Colonic mucosa (tissue), 4 donors: Measurements from ENCODE around the gene PPM1F. TPM values are rescaled to one million over a fixed set of nuclear protein-coding genes. Genes with fewer than 3 reads are reported as not detected.

Source experiments
- DNase-seq: peaks from one replicate; pipeline ENCODE4 v3.0.0-alpha.2; 2020
- H3K27ac ChIP-seq: fragments of 200-600 bp; one replicate; pipeline ENCODE4 v1.8.0; 2021
- H3K27me3 ChIP-seq: fragments of 200-600 bp; one replicate; pipeline ENCODE4 v1.8.0; 2021
- H3K36me3 ChIP-seq: fragments of 200-600 bp; one replicate; pipeline ENCODE4 v1.8.0; 2021
- H3K4me1 ChIP-seq: fragments of 200-600 bp; one replicate; pipeline ENCODE4 v1.8.0; 2021; ENCODE audit warnings: mild to moderate bottlenecking
- H3K4me3 ChIP-seq: fragments of 200-600 bp; one replicate; pipeline ENCODE4 v1.8.0; 2021
- H3K9ac ChIP-seq, 2 donors: one replicate each; pipeline ENCODE4 v1.7.0; 2013; ENCODE audit warnings: control low read depth in 2 of 2, low read depth in 2 of 2, low read length in 2 of 2
- H3K9me3 ChIP-seq: fragments of 200-600 bp; one replicate; pipeline ENCODE4 v1.8.0; 2021
- CTCF ChIP-seq: fragments of 200-600 bp; IDR thresholded peaks from one replicate; pipeline ENCODE4 v1.8.0; 2022; ENCODE audit warnings: antibody characterized with exemption, mild to moderate bottlenecking
- intact Hi-C: fragments of 100-400 bp; cut with DNase I; formaldehyde crosslinking; loops from one replicate; pipeline ENCODE4 v1.14.1; 2022
- total RNA-seq, 2 donors: library from RNA; stranded (reverse); fragmentation: NEBNext Ultra II Directional in 1 of 2; extraction: Animal tissue kit (Norgen Biotek cat#: 25700) in 1 of 2; gene quantifications; one replicate each; pipeline ENCODE4 v1.2.1, GENCODE V29; 2021
- donor health status: healthy.
- donor health status: DM: no; HTN: no; CAD: no.
- donor health status: DM: no; HTN: no; CAD: no.

PPM1F gene
- 10 to 100 TPM in 1 of 2 donors, 1 to 10 TPM in 1; 9.5 to 15.3 TPM for total RNA-seq

- Histone ChIP-seq H3K4me1 (peaks cover 7% of the 10 kb centered on the region), H3K9me3 (no peaks in the 10 kb centered on the region)
- intact Hi-C loops, result loop anchor here (5.0 kb wide), 1 partner anchor 241 kb away; no protein-coding TSS in a partner anchor
Observed at GRCh38 chr22:21952586-21953571, at the start of gene PPM1F. Gene PPM1F, minus strand, starts transcription at chr22:21952848. Its CDS starts 6,800 bp downstream, at chr22:21946048.

GRCh38 chr22:22001664-22002525, 49.2 kb upstream of the PPM1F start:
- DNase-seq, result no peak
- H3K9ac ChIP-seq, result no peak overlapping the region
- no peaks in the 10 kb centered on the region for H3K27me3 ChIP-seq
- TF ChIP-seq CTCF, result no peak
- H3K4me3 ChIP-seq, result no peak overlapping the region
- H3K4me1 ChIP-seq, result no peaks in the 10 kb centered on the region
- intact Hi-C loops, result no loop called here
- no peaks in the 10 kb centered on the region for H3K36me3 ChIP-seq
- H3K9me3 ChIP-seq, result no peaks in the 10 kb centered on the region
- no peak overlapping the region for H3K27ac ChIP-seq

More at GRCh38 chr22:21952586-21953571, at the start of gene PPM1F:
- H3K27ac ChIP-seq, result no peak within 1 kb of the TSS
- no peaks in the 10 kb centered on the region for H3K27me3 ChIP-seq
- H3K4me3 ChIP-seq, result peak within 1 kb of the TSS; percentile 61
- H3K36me3 ChIP-seq, result no peaks in the 10 kb centered on the region
- peak; percentile 84 for DNase-seq
- TF ChIP-seq CTCF, result peak; percentile 77
- peak within 1 kb of the TSS; percentile 71 to 76 for H3K9ac ChIP-seq

- Histone ChIP-seq H3K4me3 (no peak overlapping the region), H3K9ac (no peak overlapping the region), H3K9me3 (no peaks in the 10 kb centered on the region), H3K36me3 (no peaks in the 10 kb centered on the region), H3K27ac (no peak overlapping the region), H3K4me1 (no peaks in the 10 kb centered on the region), H3K27me3 (no peaks in the 10 kb centered on the region)
- intact Hi-C loops, result no loop called here
- DNase-seq, result no peak
- no peak for TF ChIP-seq CTCF
Observed at GRCh38 chr22:21998595-21999247, 46.1 kb upstream of the PPM1F start.

- Histone ChIP-seq H3K27me3 (no peaks in the 10 kb centered on the region), H3K36me3 (no peaks in the 10 kb centered on the region), H3K9me3 (no peaks in the 10 kb centered on the region), H3K4me3 (no peak overlapping the region), H3K4me1 (no peaks in the 10 kb centered on the region), H3K9ac (no peak overlapping the region), H3K27ac (no peak overlapping the region)
- no peak for TF ChIP-seq CTCF
- intact Hi-C loops, result no loop called here
- DNase-seq, result no peak
Observed at GRCh38 chr22:21996175-21996720, 43.6 kb upstream of the PPM1F start.
